Left renal pelvis (tissue), 4 donors: Measurements from ENCODE around the gene PAFAH1B1. TPM values are rescaled to one million over a fixed set of nuclear protein-coding genes. Genes with fewer than 3 reads are reported as not detected.

Experiments used
- DNase-seq, 4 donors: peaks; one replicate each; pipeline ENCODE4 v3.0.0-alpha.2; 2013; ENCODE audit warnings: low read depth in 4 of 4, low spot score in 3 of 4
- polyA plus RNA-seq, 4 donors: library from polyadenylated mRNA; unstranded; fragments of 120-200 nt; gene quantifications; one replicate each; pipeline ENCODE4 v1.2.1, GENCODE V29; 2013; ENCODE audit not compliant: insufficient read length in 4 of 4

PAFAH1B1 gene
- polyA plus RNA-seq, 4 donors, result 132 to 143 (median 141) TPM

GRCh38 chr17:2701161-2701995 lies 107.9 kb downstream of the PAFAH1B1 start:
- no peak for DNase-seq

GRCh38 chr17:2701996-2702741 lies 108.7 kb downstream of the PAFAH1B1 start:
- DNase-seq, result no peak

DNA sequence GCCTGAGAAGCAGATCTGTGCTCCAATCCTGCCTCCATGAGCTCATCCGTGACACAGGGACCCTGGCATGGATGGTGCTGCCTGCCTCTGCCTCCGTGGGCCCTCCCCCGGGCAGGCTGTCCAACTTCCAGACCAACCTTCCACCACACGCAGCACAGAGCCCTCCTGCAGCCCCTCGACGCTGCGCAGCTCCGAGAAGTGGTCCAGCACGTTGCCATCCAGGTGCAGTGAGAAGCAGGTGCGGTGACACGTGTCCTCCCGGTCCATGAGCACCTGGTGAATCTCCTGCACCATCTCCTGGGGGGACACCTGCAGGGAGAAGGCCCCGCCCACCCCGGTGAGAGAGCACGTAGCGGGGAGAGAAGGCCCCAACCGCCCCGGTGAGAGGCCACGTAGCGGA lies 109.7 kb downstream of the PAFAH1B1 start:
- no peak for DNase-seq

DNA sequence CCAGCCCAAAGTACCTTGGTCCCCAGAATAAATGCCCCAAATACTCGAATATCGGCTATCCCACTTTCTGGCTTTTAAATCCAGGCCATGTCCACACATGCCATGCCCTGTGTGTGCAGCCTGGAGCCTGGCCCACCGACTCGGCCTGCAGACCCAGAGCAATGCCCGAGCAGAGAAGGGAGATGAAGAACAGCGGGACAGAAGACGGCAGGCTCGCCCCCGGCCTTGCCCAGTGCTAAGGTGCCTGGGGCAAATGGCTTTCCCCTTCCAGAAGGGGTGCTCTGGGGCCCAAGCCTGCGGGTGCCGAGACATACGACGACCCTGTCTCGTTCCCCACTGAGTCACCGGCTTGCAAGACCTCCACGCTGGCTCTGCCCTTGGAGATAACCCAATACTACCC lies 110.2 kb downstream of the PAFAH1B1 start:
- no peak for DNase-seq

- no peak for DNase-seq
Observed at GRCh38 chr17:2704031-2704889, 110.8 kb downstream of the PAFAH1B1 start.

- no peak for DNase-seq
Observed at GRCh38 chr17:2704890-2705248, 111.4 kb downstream of the PAFAH1B1 start.

DNA sequence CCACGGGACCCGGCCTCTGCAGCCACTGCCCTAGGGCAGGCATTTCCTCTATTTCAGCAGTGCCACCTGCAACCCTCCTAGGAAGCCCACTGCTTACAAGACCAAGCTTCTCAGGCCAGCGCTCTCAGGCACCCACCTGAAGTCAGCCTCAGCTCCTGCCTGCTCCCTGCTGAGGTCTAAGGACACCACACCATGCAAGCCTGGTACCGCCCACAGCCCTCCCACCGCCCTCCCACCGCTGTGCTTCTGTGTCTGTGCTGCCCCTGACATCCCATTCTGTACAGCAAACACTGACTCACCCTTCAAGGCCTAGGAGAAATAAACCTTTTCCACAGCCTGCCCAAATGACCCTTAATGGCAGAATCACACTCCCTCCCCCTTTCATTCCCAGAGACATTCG lies 111.8 kb downstream of the PAFAH1B1 start:
- DNase-seq, result no peak

- DNase-seq, result no peak
Observed at GRCh38 chr17:2705888-2706795, 112.7 kb downstream of the PAFAH1B1 start.

- DNase-seq, result no peak
Observed at GRCh38 chr17:2706911-2707510, 113.6 kb downstream of the PAFAH1B1 start.

DNA sequence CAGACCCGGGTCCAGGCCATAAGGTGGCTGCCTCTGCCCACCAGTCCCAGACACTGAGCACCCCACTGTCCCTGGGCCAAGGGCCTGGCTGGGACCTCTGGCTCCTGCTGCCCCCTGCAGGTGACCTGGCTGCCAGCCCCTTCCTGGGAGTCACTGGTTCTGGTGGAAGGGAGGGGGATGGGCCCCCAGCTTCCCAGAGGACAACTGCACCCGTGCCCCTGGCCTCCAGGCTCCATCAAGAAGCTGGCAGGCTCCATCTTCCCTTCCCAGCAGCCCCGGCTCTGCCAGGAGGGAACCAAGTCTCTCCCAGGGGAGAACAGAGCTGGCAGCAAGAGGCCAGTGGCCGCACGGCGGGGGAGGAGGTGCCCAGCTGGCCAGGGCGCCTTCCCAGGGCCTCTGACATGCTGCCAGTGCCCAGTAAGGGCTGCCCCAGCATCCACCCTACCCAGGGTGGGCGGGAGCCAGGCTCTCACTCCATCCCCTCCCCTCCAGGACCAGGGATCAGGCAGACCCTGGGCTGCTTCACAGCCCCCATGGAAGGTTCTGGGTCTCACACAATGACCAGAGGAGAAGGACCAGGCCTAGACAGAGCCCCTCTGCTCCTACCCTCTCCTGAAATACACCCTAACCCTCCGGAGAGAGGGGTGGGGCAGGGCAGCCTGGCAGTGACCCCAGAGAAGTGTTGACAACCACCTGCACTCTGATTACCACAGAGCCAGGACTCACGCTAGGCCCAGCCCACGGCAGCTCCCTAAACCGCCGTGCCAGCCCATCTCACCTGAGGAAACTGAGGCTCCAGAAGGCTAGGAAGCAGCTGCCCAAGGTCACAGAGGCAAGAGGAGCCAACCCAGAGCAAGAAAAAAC lies 114.5 kb downstream of the PAFAH1B1 start:
- no peak for DNase-seq

DNA sequence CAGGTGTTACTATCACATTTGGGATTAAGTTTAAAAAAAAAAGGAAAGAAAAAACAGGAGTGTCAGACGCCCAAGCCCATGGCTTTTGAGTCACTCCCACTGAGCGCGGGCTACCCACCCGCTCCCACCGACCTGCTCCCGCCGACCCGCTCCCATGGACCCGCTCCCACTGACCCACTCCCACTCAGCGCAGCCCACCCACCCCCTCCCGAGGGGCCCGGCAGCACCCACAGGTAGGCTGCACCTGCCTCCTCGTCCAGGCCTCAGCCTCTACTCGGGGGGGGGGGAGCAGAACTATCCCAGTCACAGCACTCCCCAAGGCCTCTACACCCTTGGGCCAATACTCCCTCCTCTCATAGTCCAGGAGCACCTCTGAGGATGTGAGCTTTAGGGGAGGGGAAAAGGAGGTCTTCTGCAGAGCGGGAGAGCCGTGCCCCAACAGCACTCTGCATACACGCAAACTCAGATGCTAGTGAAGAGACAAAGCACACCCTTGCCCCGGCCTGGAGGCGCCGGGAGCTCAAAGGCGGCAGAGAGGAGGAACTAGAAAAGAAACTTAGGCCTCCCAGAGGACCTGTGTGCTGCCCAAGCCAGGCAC lies 115.2 kb downstream of the PAFAH1B1 start:
- no peak for DNase-seq

DNA sequence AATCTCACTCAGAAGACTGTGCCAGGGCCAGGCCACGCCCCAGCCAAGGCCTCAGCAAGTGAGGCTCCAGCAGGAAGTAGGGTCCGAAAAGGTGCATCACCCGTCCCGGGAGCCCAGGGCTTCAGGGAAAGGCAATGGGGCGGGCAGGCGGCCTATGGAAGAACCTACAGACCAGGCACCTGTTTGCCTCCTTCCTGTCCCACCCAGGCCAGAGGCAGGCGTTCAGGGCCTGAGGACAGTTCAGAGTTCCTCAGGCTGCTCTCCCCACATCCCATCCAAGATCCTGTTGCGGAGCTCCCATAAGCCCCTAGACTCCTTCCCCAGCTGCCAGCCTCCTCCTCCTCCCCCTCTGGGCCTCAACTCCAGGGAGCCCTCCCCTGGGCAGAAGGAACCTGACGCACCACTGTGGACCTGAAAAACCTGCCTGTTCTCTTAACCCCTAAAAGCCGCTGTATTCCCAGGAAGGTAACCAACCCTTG lies 115.8 kb downstream of the PAFAH1B1 start:
- no peak for DNase-seq

DNA sequence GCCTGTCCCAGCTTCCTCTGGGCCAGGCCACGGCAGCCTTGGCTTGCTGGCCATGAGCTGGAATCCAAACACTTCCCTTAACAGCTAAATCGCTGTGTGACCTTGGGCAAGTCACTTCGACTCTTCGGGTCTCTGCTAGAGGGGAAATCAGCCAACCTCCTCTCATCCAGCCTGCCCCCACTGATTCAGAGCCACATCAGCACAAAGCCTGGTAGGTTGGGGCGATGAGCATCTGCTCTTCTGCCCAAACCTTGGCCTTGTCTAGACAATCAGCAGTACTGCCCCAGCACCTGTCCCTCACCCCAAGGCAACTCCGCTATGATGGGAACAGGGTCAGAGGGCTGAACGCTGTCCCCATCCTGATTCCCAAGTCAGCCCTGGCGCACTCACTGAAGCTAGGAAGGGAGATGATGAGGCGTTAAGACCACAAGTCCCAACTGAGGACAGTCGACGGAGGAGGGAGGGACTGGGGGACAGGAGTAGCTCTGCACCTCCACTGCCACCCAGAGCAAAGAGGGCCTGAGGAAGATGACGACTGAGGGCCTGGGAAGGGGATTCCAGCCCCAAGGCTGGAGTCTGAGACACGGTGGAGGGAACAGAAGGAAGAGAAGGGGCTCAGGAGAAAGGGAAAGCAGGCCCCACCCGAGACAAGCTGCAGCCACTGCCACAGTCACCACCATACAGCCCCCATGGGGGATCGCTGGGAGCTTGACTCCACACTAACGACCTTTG lies 116.8 kb downstream of the PAFAH1B1 start:
- no peak for DNase-seq

- no peak for DNase-seq
Observed at GRCh38 chr17:2710803-2711607, 117.6 kb downstream of the PAFAH1B1 start.

GRCh38 chr17:2711608-2712299 lies 118.3 kb downstream of the PAFAH1B1 start, which contains the start of gene CLUH:
Gene CLUH (minus strand): TSS chr17:2711764. CDS start chr17:2711661, 103 bp downstream.
- peak; percentile 88 to 92 (median 90) for DNase-seq
